IPS-18c (cell line): ENCODE measurements around the gene DKK3.

Experiments
- H3K4me3 ChIP-seq: 2 replicates; pipeline ENCODE4 v1.7.0; 2013; ENCODE audit warnings: low read depth, mild to moderate bottlenecking, low read length, moderate library complexity; ENCODE audit not compliant: insufficient read depth
- H3K9me3 ChIP-seq: one replicate; pipeline ENCODE4 v1.6.1; 2013; ENCODE audit warnings: mild to moderate bottlenecking, low read length, moderate library complexity; ENCODE audit not compliant: control insufficient read depth, insufficient read depth

Gene DKK3

GRCh38 chr11:11978792-11979487 lies 29.5 kb downstream of the DKK3 start:
- no peak overlapping the region for H3K4me3 ChIP-seq
- H3K9me3 ChIP-seq = no peaks in the 10 kb centered on the region

- no peaks in the 10 kb centered on the region for H3K9me3 ChIP-seq
- no peak overlapping the region for H3K4me3 ChIP-seq
Measured at GRCh38 chr11:11978098-11978637, 30.3 kb downstream of the DKK3 start.

- Histone ChIP-seq H3K9me3 (no peaks in the 10 kb centered on the region), H3K4me3 (no peak overlapping the region)
Measured at GRCh38 chr11:11977206-11977938, 31.1 kb downstream of the DKK3 start.

GRCh38 chr11:11976481-11977127 lies 31.8 kb downstream of the DKK3 start:
- Histone ChIP-seq H3K9me3 (no peaks in the 10 kb centered on the region), H3K4me3 (no peak overlapping the region)

GRCh38 chr11:11975201-11976092 lies 33.0 kb downstream of the DKK3 start:
- Histone ChIP-seq H3K4me3 (no peak overlapping the region), H3K9me3 (no peaks in the 10 kb centered on the region)

- no peak overlapping the region; the same call in 1 of the 2 replicates for H3K4me3 ChIP-seq
Measured at GRCh38 chr11:11973866-11974265, 34.6 kb downstream of the DKK3 start.

GRCh38 chr11:11973361-11973800 lies 35.0 kb downstream of the DKK3 start:
- no peak overlapping the region for H3K4me3 ChIP-seq

More at GRCh38 chr11:11973866-11974265, 34.6 kb downstream of the DKK3 start:
- H3K9me3 ChIP-seq = no peaks in the 10 kb centered on the region

GRCh38 chr11:11972730-11973341 lies 35.6 kb downstream of the DKK3 start:
- Histone ChIP-seq H3K4me3 (no peak overlapping the region), H3K9me3 (no peaks in the 10 kb centered on the region)

More at GRCh38 chr11:11973361-11973800, 35.0 kb downstream of the DKK3 start:
- no peaks in the 10 kb centered on the region for H3K9me3 ChIP-seq

GRCh38 chr11:11971906-11972547 lies 36.4 kb downstream of the DKK3 start:
- Histone ChIP-seq H3K4me3 (no peak overlapping the region), H3K9me3 (no peaks in the 10 kb centered on the region)

- no peak overlapping the region for H3K4me3 ChIP-seq
- H3K9me3 ChIP-seq = no peaks in the 10 kb centered on the region
Measured at GRCh38 chr11:11970556-11970955, 37.9 kb downstream of the DKK3 start.

- Histone ChIP-seq H3K4me3 (no peak overlapping the region), H3K9me3 (no peaks in the 10 kb centered on the region)
Measured at GRCh38 chr11:11969380-11970215, 38.8 kb downstream of the DKK3 start.

- no peak overlapping the region for H3K4me3 ChIP-seq
Measured at GRCh38 chr11:11968511-11969280, 39.7 kb downstream of the DKK3 start.

GRCh38 chr11:11967669-11968510 lies 40.5 kb downstream of the DKK3 start:
- no peaks in the 10 kb centered on the region for H3K9me3 ChIP-seq
- H3K4me3 ChIP-seq = no peak overlapping the region

More at GRCh38 chr11:11968511-11969280, 39.7 kb downstream of the DKK3 start:
- H3K9me3 ChIP-seq = no peaks in the 10 kb centered on the region
